T-helper 2 cell treated with Interferon-gamma antibody and Interleukin-4, amounts not matched to agents 100 ng/mL and 5 ng/mL, for 36 hours (primary cell): ENCODE results near the gene THUMPD2. TPM values are rescaled to one million over a fixed set of nuclear protein-coding genes. Genes with fewer than 3 reads are reported as not detected.

Experiments used
- total RNA-seq: library from RNA; stranded (reverse); gene quantifications from 2 replicates; pipeline ENCODE4 v1.2.3, GENCODE V29; 2022

Gene THUMPD2
- total RNA-seq, 1 donor from 2014 or later: 14.0 TPM

Other genes starting within 250 kb of the THUMPD2 start
- not detected in 2 replicates for gene TMEM178A, start 113.3 kb downstream of the THUMPD2 start, total RNA-seq